ENCODE measurements around the gene RAET1G.
A peak's percentile ranks its signal among the peaks of the same experiment; 100 is the strongest.
"Not testable (repeated sequence)": the region's sequence is repeated elsewhere in the genome, so short reads cannot be mapped to it uniquely, and the experiment has no call there.

The RAET1G gene, protein sequence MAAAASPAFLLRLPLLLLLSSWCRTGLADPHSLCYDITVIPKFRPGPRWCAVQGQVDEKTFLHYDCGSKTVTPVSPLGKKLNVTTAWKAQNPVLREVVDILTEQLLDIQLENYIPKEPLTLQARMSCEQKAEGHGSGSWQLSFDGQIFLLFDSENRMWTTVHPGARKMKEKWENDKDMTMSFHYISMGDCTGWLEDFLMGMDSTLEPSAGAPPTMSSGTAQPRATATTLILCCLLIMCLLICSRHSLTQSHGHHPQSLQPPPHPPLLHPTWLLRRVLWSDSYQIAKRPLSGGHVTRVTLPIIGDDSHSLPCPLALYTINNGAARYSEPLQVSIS

DNA sequence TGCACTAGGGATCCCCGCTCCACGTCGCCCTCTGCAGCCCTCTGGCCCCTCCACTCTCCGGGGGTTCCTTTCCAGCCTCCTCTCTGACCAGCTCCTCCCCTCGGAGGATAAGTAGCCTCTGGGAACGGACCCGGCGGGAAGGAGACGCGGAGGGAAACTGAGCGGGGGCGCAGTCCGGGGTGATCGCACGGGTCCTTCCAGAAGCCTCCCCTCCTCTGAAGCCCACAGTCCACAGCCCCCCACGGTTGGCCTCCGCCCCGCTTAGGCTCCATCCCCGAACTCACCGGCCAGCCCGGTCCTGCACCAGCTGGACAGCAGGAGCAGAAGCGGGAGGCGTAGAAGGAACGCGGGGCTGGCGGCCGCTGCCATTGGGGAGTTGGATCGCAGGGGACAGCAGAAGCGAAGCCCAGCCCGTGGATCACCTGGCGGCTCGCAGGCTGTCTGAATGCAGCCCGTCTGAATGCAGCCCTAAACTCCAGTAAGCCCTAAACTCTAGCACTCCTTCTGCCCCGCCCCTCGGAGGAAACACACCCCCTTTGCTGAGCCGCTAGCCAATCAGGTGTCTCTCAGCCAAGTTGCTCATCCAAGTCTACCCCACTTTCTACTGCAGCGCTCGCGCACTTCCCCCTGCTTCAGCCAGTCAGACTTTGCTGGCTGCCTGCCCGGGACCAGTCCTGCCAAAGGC lies at the start of gene RAET1G:
TSS of gene RAET1G (minus strand) at position 480 of the 685 bp plus-strand sequence. CDS start at position 369, 111 bp downstream.
- DNase-seq (ENCODE audit: low spot score): peak; percentile 80

DNA sequence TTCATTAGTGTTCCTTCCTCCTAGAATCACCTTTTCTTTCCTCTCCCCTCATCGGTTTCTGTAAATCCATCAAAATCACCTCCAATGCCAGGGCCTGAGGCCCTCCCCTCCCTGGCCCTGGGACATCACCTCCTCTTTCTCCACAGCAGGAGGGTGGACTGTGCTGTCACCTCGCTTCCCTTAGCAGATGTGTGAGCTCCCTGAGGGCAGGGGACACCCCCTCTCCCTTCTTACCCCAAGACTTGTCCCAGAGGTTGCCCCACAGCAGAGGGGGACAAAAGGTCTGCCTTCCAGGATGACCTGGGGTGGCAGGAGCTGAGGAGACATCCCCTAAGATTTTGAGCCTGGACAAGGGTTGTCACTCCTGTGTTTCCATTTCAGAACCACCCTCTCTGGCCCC lies 46.7 kb upstream of the RAET1G start:
- DNase-seq (ENCODE audit: low spot score): no peak

DNA sequence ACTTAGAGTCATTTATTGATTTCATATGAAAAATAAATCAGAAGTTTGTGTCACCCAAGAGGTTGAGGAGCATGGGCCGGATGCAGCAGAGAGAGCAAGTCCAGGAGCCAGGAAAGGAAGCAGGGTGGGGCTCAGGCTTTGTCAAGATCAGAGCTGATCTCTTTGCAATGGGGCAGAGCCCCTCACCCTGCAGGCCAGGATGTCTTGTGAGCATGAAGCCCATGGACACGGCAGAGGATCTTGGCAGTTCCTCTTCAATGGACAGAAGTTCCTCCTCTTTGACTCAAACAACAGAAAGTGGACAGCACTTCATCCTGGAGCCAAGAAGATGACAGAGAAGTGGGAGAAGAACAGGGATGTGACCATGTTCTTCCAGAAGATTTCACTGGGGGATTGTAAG lies 46.0 kb upstream of the RAET1G start:
- not testable (repeated sequence) for DNase-seq (ENCODE audit: low spot score)

DNA sequence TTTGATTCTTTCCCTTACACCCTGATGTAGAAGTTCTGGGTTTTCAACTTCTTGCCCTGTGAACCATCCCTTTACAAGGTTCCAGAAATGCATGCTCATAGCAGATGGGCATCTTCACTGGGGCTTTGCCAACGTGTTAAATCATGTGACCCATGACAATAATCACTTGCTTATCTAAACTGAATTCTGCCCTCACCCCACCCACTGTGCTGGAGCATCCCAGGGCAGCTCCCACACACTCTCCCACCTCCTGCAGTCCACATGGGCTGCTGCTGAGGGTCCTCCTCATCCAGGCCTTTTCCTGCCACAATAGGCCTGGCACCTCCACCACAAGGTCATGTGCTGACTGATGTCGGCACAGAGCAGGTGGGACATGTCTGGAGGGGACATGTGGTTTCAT lies 45.1 kb upstream of the RAET1G start:
- DNase-seq (ENCODE audit: low spot score): not testable (repeated sequence)

DNA sequence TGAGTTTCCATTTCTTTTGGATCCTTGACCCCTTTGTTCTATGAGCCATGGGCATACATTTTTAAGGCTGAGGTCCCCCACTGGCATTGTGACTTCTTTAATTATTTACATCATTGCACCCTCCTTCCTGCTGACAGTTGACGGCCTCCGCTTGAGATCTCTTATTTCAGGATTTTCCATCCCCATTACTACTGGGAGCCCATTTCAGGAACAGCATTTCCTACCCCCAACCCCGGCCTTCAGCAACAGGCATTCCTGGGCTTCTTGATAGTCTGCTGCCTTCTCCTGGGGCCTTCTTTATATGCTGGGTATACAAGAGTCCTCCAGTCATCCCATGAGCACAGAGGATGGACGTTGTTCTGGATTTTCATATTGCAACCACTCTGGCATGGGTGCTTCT lies 44.7 kb upstream of the RAET1G start:
- no peak for DNase-seq (ENCODE audit: low spot score)

DNA sequence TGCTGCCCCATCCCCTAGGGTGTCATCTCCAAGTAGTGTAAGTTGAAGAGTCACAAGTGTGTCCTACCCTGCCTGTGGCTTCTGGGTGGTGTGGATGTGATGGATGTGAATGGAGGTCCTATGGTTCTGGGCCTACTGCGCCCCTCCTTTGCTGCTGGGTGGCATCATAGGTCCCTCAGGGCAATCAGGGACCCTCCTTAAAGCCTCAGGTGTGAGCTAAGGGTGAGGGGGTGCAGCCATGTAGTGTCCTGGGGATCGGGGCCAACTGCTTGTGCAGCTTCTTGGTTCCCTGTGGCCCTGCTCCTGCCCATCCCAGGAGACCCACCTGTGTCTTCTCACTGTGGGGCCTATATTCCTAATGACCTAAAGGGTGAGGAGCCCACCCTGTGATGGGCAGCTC lies 43.4 kb upstream of the RAET1G start:
- not testable (repeated sequence) for DNase-seq (ENCODE audit: low spot score)

DNA sequence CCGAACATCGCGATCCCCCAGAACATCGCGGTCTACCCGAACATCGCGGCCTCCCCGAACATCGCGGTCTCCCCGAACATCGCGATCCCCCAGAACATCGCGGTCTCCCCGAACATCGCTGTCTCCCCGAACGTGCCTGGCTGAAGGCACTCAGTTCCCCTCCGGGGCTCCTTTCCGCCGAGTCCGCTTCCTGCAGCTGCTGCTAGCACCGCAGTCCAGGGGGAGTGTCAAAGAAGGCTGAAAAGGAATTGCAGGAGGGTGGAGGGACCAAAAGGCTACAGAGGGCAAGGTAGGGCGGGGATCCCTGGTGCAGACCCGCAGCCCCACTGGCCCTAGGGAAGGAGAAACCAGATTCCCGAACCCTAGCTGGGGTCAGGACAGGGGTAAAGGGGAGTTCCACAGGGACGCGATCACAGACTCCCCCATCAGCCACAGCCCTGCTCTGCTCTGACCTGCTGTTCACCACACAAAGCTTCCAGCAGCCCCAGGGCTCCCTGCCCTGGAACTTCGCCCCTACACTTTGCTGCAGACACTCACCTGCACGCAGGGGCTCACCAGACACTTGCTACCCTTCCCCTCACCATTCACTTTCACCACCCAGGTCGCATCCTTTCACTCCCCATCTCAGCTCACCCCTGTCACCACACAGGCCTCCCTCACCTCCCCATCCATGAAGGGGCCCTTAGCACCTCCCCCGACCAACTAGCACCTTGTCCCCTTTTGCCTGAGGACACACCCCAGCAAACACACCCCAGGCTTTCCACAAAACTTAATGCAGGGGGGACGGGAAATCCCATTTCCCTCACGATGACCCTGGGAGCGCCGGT lies 42.5 kb upstream of the RAET1G start:
- no peak for DNase-seq (ENCODE audit: low spot score)

DNA sequence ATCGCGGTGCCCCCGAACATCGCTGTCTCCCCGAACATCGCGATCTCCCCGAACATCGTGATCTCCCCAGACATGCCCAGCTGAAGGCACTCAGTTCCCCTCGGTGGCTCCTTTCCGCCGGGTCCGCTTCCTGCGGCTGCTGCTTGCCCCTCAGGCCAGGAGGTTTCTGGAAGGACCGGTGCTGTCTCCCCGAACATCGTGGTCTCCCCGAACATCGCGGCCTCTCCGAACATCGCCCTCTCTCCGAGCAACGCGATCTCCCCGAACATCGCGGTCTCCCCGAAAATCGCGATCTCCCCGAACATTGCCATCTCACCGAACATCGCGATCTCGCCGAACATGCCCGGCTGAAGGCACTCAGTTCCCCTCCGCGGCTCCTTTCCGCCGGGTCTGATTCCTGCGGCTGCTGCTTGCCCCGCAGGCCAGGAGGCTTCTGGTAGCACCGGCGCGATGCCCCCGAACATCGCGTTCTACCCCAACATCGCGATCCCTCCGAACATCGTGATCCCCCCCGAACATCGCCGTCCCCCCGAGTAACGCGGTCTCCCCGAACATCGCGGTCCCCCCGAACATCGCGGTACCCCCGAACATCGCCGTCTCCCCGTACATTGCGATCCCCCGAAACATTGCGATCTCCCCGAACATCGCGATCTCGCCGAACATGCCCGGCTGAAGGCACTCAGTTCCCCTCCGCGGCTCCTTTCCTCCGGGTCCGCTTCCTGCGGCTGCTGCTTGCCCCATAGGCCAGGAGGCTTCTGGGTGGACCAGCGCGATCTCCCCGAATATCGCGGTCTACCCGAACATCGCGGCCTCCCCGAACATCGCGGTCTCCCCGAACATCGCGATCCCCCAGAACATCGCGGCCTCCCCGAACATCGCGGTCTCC lies 41.6 kb upstream of the RAET1G start:
- DNase-seq (ENCODE audit: low spot score): no peak

DNA sequence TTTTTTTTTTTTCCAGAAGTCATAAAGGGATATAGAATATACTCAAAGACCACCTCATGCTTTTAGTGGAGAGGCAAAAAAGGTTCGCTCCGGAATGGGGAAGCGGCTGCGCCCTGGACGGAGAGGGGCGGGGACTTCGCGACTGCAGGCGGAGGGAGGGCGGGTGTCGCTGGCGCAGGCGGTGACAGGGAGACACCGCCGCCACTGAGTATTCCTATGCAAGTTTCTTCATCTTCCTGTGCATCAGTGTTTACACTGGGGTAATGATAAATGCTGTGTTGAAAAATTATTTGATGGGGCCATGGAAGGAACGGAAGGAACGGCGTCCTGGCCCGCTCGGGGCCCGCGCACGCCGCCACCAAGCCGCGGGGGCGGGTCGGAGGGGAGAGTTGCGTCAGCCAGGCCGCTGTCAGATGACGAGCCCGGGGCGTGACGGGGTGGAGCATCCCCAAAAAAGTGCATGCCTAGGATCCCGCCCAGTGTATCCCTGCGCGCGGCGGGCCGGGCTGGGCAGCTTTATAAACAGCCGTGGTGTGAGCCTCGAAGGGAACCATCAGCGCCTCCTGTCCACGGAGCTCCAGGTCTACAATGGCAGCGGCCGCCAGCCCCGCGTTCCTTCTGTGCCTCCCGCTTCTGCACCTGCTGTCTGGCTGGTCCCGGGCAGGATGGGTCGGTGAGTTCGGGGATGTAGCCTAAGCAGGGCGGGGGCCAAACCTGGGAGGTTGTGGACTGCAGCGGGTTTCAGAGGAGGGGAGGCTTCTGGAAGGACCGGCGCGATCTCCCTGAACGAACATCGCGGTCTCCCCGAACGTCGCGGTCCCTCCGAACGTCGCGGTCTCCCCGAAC lies 40.8 kb upstream of the RAET1G start, which contains the start of gene ULBP1:
TSS of gene ULBP1 (plus strand) at position 482 of the 846 bp plus-strand sequence. CDS start at position 589, 107 bp downstream.
- DNase-seq (ENCODE audit: low spot score): peak; percentile 80

DNA sequence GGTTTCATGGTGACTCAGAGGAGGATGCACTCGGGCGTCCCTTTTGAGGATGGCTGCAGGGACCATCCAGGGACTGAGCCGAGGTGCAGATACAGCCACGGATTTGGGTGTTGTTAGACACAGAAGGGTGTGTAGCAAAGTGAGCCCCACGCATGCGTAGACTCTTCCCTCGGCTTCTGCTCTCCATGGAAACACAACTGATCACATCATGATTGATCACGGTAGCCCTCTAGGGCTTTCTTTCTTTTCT lies 40.2 kb upstream of the RAET1G start:
- peak; percentile 50 for DNase-seq (ENCODE audit: low spot score)

DNA sequence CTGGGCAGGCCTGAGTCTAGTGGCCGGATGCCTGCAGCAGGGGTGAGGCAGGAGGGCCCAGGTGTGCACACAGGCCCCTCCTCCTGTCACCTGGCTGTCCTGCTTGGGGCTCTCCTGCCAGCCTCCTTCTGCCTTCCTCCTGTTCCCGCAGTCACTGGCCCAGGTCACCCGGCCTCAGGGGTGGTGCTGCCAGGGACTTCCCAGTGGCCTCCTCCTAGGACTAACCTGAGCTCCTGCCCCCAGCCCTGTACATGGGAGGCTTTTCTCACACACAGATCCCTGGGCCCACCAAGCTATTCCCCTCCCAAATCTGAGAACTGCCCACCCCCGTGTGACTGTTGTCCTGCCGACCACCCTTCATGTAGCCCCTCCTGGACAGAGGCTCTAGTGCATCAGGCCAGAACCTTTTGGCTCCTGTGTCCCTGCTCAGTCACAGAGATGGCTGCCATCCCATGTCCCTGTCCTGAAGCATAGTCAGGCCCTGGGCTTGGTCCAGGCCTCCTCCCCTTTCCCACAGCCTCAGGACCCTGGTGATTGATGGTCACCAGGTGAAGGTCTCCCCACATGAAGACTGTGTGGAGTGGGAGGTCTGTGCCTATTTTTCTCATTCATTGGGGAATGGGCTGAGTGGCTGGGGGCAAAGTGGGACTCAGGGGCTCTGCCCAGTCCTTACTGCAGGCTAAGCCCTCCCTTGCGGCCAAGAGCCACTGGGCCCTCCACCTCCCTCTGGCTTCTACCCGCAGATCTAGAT lies 39.7 kb upstream of the RAET1G start:
- DNase-seq (ENCODE audit: low spot score): no peak

DNA sequence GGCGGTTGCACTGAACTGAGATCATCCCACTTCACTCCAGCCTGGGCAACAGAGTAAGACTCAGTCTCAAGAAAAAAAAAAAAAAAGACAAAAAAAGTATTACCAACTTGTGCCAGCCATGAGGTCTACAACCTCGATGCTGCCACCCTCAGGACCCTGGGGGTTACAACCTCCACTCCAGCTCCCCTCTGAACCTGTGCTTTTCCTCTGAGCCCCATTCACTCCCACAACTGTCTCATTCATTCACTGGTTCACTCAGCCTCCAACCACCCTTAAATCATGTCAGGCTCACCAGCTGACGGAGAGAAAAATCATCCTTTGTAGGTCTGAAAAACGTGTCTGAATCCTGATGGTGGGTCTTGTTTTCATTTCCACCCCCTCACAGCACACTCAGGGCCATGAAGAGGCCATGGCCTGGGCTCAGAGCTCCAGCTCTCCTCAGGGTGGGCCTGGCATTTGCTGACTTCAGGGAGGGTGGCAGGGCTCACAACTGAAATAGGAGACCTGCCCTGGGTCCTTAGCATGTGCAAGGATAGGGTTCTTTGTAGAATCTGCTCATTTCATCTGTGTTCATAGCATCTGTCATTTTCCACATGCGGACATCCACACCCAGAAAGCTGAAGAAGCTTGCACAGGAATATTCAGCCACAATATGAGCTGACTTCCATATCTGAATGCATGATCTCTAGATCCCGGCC lies 39.0 kb upstream of the RAET1G start:
- DNase-seq (ENCODE audit: low spot score): no peak

DNA sequence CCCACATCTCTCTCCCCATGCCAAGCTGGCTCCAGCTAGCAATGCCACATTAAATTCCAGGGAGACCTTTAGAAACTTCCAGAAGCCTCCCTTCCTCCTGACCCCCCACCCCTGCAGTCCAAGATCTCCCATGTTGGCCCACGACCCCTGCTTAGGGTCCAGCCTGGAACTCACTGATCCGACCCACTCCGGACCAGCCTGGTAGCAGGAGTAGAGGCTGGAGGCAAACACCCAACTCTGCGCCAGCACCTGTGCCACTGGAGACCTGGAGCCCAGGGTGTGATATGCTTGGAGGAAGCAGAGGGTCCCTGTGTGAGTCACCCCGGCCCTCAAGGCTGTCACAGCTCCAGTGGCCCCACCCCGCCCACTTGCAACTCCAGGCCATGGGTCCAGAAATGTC lies 37.6 kb upstream of the RAET1G start:
- no peak for DNase-seq (ENCODE audit: low spot score)

DNA sequence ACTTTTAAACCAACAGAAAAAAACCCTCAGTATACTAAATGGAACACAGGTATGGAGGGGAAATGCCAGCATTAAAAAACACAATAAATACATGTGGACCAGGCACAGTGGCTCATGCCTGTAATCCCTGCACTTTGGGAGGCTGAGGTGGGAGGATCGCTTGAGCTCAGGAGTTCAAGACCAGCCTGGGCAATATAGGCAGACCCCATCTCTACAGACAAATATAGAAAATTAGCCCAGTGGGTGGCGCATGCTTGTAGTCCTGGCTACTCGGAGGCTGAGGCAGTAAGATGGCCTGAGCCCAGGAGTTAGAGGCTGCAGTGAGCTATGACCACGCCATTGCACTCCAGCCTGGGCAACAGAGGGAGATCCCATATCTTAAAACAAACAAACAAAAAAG lies 36.9 kb upstream of the RAET1G start:
- DNase-seq (ENCODE audit: low spot score): not testable (repeated sequence)

DNA sequence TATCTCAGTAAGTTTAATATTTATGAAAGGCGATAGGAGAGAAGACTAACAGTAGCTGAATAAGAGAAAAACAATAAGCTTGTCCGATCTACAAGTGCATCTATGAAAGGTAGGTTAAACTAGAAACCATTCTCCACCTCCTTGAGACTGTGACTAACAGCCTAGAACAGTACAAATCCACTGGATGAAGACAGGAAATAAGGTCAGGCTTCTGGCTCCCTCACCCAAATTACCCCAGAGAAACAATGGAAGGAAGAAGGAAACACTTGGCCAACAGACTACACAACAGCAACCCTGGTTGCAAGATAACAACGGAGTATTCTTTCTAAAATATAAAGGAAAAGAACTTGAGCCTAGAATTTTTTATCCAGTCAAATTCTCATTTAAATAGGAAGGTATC lies 35.2 kb upstream of the RAET1G start:
- not testable (repeated sequence) for DNase-seq (ENCODE audit: low spot score)

DNA sequence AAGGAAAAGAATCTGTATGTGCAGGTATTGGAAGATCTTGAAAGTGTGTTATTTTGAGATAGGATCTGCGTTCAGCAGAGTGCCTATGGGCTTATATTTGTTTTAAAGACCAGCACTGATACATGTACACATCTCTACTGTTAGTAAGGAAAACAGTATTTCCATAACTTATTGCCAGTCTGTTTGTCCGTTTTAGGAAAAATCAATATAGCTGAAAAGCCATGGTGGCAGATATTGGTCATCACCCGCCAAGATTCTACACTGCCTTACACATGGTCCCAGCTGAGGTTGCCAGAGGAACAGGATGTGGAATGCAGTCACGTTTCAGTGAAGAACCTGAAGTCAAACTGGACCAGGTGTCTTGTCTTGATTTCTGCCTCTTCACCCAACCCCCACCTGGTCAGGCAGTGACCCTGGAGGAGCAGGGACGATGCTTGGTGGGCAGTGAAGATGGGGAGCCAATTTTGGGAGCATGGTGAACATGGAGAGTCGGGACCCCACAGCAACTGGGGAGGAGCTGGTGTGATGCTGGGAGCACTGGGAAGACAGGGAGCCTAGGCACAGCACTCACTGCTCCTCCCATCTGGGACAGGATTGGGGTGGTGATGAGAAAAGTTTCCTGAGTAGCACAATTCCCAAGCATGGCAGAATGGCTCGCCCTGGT lies 32.9 kb upstream of the RAET1G start:
- not testable (repeated sequence) for DNase-seq (ENCODE audit: low spot score)

DNA sequence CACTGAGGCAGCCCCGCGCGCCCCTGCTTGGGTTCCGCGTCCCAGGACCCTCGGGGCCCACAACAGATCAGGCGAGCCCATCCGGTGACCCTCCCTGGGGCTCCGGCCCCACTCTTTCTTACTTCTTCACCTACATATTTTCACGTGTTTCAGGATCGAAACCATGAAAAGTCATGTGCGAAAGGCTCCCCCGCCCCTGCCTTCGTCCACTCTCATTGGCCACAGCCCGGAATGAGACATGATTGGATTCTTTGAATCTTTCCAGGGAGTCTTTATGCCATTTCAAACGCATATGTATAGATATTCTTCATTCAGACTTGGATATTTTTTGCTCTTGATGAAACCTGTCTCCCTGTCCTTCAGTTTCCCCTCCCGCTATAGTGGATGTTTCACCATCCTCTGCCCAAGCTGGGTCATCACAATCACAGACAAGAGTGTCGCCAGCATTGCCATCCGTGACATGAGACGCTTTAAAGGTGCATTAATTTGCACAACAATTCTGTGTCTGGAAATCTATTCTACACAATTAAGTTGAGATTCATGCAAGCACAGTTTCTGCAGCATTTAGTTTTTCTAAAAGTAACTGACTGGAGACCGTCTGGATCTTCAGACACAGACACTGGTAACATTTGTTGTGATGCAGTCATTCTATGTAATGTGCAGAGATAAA lies 32.2 kb upstream of the RAET1G start:
- DNase-seq (ENCODE audit: low spot score): not testable (repeated sequence)

DNA sequence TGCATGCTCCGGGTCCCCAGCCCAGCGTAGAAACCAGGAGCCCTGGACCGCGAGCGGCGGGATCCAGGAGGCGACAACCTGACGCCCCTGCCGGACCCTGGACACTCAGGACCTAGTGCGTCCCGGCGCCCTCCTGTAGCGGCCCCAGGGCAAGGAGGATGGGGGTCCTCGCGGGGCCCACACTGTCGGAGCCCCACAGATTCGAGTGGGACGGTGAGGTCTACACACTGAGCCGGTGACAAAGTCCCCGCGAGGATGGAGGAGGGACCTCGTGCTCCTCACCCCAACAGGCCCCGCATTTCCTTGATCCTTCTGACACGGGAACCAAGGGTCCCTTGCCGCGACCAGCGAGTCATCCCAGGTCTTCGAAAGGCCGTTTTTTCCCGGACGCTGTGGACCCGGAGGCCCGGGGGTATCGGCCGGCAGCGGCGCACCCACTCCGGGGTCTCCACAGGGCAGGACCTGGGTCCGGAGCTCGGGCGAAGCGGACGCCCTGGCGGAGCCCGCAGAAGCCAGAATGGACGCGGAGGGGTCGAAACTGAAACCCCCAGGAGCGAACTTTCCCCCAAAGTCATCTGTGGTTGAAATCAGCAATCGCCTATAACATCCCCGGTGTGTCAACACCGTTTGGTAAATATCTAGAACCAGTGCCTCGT lies 31.5 kb upstream of the RAET1G start:
- DNase-seq (ENCODE audit: low spot score): not testable (repeated sequence)

Data from activated CD4-positive, alpha-beta T cell treated with anti-CD3 and anti-CD28 coated beads, Interleukin-2, Interleukin-4, amounts not matched to agents 100 ng/mL and 50 ng/mL, durations not matched to agents 16 hours and 8 hours (primary cell).